ENCODE results near the gene RESP18.
"Not testable (repeated sequence)": the region's sequence is repeated elsewhere in the genome, so short reads cannot be mapped to it uniquely, and the experiment has no call there.

The RESP18 gene

DNA sequence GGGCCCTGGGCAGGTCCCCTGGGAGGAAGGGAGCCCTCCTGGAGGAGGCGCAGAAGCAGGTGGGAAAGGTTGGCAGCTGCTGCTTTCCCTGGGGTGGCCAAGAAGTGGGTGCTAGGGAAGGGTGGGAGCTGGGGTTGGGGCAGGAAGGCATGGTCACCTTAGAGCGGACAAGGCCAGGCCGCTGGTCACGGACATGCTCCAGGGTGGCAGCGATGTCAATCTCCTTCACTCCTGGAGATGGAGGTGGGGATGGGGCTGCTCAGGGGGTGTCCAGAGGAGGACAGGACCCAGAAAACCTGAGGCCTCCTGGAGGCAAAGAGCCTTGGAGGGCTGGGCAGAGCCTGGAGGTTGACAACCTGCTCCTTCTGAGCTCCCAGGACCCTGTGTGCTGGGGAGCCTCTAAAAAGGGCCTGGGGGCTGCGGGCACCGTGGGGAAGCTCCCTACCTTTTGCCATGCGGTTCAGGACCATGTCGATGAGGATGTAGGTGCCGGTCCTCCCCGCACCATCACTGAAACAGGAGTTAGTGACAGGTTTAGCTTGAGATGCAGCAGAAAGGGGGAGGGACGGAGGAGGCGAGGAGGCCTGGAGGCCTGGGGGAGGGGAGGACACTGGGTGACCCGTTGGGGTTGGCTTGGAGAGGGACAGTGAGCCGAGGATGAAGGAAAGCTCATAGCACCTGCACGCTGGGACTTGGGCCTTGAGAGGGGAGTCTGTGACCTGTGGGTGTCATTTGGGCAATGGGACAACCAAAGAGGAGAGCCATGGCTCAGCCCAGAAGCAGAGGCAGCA is 42.0 kb downstream of the RESP18 start:
- DNase-seq: no peak

DNA sequence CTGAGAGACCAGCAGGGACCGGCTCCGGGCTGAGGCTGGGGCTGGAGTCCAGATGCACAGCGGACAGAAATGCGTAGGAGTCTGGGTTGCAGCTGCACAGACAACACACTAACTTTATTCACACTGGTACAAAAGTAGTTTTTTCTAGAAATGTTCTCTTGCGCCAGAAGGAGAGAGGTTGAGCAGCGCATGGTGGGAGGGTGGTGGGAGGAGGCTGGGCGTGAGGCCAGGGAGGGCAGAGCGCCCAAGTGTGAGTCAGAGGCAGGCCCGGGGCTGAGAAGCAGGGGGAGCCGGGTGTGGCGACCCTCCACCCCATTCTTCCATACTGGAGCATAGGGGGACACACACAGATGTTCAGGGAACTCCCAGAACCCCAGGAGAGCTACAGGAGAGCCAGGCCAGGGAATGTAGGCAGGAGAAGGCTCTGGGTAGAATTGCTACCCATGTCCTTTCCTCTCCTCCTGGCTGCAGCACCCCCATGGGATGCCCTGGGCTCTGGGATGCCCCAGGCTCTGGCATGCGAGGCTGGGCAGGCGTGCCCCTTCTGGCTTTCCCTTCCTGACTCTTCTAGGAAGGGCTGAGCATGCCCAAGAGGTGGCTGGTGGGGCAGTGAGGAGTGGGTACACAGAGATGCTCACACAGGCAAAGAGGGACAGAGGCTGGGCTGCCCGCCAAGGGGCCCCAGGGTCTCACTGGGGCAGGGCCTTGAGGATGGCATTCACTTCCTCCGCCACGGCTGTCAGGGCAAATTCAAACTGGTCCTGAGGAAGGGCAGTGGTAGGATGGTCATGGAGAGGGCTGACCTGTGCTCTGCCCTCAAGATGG is 42.8 kb downstream of the RESP18 start:
- no peak for DNase-seq

DNA sequence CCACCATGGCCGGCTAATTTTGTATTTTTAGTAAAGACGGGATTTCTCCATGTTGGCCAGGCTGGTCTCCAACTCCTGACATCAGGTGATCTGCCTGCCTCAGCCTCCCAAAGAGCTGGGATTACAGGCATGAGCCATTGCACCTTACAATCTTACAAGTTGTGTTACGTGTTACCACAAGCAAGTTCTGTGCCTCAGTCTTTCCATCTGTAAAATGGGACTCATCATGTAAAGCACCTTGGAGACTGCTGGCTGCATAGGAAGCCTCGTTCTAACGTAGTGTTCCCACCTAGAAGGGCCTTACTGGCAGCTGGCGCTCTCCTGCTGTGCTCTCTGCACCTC is 43.4 kb downstream of the RESP18 start:
- DNase-seq: no peak

DNA sequence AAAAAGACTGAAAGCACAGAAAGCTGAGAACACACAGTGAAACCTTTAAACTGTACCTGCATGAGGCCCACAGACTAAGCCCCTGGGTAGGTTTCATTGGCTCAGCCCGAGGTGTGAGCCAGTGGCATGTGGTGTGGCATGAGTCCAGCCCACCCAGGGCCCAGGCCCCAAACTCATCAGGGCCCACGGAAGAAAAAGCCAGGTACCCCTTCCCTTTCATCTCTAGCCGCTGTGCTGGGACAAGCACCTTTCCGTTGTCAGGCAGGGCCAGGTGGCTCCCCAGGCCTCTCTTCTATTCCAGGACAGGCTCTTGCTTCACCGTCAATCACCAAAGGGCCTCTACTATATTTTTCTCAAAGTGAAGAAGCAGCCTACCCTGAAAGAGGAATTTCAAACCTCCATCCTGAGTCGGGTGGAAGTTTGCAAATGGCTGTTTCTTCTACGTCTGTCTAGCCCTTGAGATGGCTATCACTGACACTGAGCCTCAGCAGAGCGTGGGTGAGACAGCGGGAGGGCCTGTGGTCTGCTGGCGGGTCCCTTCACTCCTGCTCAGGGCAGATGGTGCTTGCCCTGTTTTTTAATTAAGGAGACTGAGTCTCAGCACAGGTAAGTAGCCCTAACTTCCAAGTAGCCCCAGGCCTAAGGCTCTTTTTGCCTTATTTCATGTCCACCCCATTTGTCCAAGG is 44.8 kb downstream of the RESP18 start:
- DNase-seq: no peak

DNA sequence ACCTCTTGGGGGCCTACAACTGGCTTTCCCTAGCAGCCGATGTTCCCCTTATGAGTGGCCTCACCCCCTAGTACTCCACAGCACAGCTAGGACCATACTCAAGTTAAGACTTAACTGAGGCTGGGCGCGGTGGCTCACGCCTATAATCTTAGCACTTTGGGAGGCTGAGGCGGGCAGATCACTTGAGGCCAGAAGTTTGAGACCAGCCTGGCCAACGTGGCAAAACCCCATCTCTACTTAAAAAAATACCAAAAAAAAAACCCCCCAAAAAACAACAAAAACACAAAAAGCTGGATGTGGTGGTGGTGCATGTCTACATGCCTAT is 45.5 kb downstream of the RESP18 start:
- not testable (repeated sequence) for DNase-seq

DNA sequence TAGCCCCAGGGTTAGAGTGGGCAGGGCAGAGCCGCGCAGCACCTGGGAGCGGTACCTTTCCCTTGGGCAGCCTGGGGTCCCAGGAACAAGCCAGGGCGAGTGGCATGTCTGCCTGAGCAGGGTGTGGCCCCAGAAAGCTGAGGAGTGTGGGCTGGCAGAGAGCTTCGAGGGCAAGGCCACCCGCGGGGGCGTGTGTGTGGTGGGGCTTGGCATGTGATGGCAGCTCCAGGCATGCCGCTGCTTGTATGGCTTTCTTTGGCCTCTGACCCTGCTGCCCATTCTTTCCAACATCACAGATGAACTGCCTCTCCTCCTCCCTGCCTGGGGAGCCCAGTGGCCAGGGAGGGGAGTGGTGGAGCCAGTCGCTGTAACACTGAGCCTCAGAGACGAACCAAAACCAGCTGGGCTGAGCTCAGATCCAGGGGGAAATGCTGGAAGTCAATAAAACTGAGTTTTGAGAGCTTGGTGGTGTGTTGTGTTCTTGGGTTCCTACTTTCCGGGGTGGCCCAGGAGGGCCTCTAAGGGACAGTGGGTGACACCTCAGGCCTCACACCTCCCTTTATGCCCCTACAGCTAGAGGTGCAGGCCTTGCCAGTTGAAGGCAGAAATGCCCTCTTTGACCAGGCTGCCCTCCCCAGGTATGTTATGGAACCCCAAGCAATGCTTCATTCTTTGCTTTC is 46.0 kb downstream of the RESP18 start:
- DNase-seq: no peak

DNA sequence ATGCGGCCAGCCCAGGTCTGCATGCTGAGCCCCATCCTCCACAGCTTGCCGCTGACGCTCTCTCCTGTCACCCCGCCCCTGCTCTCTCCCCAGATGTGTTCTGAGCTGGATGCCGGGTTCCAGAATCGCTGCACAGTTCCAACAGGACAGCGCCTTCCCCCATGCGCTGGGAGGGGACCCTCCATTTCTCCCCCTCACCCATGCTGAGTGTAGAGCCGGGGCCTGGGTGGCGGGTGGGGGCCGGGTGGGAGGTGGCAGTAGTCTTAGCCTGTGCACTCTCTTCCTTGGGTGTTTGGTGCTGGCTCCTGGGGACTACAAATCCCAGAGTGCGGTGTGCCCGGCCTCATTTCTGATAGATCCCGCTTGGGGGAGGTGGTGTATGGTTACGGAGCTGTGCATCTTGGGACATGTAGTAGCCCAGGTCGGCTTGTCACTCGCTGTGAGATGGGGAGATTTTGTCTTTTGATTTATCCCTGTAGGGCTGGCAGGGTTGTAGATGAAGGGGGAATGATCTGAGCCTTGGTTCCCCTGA is 46.6 kb downstream of the RESP18 start:
- DNase-seq: no peak

DNA sequence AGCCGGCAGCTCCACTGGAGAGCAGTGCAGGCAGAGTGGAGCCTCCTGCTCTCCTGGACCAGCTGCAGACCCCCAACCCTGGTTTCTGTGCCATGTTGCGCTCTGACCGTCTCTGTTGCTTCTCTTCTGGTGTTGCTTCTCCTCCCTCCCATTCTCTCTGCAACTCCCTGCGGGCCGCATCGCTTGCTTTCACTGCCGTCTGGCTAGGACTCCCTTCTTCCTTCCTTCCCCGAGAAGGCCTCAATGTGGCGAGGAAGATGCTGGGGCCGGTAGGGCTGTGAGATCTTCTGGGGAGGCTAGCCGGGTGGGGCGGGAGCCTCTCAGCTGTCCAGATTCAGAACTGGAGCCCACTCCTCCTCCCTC is 47.2 kb downstream of the RESP18 start:
- DNase-seq: no peak

DNA sequence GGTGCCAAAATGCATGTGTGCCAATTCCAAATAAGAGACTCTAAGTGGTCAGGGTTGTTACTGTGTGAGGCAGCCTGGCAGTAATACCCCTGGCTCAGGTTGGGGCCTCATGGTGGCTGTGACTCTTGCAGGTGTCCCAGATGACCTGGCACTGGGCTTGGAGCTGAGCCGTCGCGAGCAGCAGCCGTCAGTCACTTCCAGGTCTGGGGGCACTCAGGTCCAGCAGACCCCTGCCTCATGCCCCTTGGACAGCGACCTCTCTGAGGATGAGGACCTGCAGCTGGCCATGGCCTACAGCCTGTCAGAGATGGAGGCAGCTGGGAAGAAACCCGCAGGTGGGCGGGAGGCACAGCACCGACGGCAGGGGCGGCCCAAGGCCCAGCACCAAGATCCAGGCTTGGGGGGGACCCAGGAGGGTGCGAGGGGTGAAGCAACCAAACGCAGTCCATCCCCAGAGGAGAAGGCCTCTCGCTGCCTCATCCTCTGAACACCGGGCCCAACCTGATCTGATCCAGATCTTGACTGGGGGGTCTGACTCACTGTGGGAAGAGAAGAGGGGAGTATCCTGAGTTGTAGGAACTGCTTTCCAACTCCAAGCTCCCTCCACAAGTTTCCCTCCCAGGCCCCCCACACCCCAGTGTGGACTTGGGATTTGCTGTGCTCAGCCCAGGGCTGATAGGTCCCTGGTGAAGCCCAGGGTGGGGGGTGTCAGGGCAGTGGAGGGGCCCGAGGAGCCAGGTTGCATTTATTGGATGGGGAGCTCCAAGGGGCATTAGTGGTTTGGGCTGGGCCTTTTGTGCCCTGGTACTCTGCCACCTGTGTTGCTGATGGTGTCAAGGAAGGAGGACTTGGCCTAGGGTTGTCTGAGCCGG is 47.8 kb downstream of the RESP18 start:
- DNase-seq: no peak

DNA sequence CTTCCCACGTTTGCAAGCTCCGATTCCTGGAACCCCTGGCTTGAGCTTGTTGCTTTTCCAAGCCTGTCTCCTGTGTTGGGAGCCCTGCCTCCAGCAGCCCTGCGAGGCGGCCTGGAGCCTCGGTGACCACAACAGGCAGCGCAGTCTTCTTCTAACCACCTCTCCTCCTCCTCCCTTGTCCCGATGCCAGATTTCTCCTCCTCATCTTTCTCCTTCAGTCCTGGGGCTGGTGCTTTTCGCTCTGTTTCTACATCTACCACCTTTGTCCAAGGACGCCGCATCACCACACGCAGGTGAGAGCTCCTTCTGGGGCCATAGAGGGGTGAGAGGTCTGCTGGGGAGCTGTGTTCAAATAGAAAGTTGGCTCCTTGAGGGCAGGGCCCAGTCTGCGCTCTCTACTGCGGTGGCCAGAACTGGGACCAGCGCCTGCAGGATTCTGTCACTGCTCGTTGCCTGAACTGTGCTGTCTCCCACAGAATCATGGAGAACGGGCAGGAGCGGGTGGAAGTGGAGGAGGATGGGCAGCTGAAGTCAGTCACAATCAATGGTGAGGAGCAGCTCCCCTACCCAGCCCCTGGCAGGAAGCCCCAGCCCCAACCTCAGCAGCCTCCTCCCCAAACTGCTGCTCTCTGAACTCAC is 49.5 kb downstream of the RESP18 start:
- no peak for DNase-seq

DNA sequence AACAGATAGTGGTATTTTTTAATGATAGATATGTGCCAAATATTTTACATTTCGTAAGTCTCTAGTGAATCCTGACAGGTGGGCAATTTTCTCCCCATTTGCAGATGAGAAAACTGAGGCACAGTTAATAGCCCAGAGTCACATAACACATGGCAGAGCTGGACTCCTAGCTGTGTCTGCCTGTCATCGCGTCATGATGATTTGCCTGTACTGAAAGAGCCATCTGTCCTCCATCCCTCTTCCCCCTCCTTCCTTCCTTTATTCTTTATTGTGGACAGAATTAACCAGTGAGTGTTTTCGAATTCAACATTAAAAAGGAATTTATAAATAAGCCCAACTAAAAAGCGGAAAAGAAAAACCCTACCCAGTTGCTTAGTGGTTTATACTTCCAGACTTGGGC is 50.2 kb downstream of the RESP18 start:
- DNase-seq: no peak

DNA sequence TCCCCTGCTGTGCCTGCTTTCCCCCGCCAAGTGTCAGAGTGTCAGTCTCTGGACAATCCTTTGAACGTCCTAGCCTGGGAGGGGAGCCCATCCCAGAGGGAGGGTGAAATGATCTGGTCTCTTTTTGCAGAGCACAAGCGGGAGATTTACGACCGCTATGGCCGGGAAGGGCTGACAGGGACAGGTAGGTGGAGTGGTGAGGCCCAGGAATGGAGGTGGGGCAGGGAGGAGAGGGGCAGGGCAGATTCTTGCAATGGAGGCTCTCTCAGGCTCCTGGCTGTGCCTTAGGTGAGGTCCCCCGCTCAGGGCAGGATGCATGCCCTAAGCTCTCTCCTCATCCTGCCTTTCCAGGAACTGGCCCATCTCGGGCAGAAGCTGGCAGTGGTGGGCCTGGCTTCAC is 51.0 kb downstream of the RESP18 start:
- no peak for DNase-seq

DNA sequence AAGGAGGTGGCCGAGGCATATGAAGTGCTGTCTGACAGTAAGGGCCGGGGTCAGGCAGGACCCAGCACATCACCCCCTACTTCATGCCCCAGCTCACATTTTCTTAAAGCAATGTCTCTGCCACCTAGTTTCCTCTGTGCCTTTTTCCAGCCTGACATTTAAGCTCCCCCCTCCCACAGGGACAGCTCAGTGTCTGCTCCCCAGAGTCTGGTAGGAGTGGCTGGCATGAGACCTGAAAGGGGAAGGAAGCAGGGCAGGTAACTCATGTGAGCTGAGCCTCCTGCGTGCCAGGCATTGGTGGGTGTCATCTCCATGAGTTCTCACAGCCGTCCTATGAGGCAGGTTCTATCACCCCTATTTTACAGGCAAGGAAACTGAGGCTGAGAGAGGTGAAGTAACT is 51.9 kb downstream of the RESP18 start:
- DNase-seq: no peak

DNA sequence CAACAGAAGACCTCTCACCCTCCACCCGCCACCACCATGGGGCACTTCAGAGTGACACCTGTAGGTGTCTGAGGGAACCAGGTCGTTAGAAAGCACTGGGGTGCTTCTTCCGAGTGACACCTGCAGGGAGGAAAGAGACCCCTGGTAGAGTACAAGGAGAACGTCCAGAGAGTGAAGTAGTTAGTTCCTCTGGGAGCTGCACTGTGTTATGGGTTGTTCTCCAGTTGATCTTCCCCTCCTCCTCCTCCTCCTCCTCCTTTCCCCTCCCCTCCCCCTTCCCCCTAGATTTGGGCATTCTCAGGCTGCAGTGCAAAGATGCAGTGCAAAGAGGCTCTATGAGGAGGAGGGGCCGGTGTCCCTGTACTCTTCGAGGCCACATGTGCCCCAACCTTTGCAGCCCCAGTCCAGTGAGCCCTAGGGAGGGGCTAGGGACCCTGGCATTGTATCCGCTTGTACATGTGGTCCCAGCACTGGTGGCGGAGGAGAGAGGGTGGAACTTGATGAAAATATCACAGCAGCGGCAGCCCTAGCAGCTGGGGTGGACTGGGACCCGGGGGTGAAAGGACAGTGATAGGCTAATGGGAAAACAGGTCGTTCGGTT is 52.5 kb downstream of the RESP18 start:
- no peak for DNase-seq

DNA sequence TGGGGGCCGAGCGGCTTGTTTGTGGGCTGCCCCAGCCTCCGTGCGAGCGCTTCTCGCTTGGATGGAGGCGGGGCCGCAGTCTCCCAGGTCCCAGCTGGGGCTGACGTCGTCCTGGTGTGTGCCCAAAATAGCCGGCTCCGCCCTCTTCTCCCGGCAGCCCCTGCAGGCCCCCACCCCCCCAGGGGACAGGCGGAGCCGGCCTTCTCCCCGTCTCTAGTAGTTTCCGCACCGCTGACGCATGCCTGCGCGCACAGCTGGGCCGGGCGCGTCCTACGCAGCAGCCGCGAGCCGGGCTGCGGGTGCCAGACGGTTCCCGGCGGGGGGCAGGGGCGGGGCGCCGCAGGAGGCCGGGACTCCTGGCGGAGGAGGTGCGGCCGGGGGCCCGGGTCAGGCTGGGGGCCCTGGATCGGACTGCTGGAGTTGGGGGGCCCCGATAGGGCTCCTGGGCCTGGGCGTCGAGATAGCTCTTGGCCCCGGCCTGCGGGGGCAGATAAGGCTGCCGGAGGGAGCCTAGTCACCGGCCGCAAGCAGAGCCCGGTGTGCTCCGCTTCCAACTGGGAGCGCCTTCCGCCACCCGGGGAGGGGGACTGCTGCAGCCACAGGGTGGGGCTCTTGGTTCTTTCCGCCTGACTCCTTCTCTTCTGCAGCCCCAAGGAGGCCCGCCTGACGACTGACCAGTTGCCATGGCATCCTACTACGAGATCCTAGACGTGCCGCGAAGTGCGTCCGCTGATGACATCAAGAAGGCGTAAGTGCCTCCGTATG is 53.2 kb downstream of the RESP18 start, which contains the start of gene DNAJB2:
Gene DNAJB2, plus strand, starts transcription at position 216 of the 765 bp plus-strand sequence. Its CDS starts 468 bp downstream, at position 684.
- peak; percentile 98 to 100 for DNase-seq

DNA sequence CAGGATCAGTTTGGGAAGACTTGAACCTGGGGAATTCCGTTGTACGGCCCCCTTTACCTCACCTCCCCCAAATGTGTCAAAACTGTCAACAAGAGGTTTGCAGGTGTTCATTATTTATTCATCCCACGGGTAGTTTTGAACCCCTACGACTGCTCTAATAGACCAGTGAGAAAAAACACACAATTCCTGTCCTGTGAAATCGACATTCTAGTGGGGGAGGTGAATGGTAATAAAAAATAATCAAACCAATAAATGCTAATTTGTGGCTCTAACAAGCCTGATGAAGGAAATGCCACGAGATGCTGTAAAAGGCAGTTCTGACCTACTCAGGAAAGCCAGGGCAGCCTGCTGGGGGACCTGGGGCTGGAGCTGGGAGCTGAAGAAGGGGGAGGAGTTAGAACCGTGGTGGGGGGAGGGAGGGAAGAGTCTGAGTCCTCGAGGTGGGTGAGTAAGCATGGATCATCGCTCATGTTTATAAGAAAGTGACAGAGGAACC is 53.8 kb downstream of the RESP18 start:
- DNase-seq: no peak

DNA sequence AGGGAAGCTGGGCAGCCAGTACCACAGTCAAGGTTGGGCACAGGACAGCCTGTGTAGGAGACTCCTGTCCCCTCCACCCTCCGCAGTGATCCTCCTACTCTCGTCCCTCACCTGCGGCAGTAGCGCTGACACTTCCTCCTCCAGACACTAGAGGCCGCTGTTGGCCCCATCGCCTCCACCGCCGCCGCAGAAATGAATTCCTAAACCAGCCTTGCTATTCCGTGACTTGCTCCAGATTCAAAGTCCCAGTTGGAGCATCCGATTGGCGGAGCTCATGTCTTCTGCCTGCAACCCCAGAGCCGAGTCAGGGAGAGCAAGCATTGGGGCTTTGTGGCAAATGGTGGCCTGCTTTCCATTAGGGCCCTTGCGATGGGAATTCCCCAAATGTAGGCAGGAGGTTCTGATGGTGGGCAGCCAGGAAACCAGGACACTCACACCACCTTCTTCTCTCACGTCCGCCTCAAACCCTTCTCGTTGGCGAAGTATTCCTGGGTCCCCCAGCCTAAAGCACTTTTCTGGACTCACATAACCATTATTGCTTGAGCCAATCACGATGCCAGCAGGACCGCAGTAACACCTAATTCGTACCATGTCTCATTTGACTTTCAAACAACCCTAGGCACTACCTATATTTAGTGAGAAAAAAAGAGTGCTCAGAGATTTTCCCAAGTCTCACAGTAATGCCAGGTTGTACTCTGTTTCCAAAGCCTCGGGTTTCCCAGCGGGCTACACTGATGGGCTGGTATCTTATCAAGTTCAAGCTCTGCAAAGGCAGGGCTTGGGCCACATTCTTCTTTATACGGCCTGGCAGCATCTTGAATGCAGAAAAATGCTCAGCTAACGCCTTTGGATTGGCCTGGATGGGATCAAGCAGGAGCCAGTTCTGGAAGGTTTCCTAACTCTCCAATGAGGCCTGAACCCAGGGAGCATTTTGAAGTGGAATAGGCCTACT is 54.6 kb downstream of the RESP18 start:
- DNase-seq: peak; percentile 64 to 68
